ENCODE measurements around the gene FRMD6. TPM values are rescaled to one million over a fixed set of nuclear protein-coding genes. Genes with fewer than 3 reads are reported as not detected.

The FRMD6 gene
- total and polyA plus RNA-seq, 4 donors: 3.2 to 27.2 (median 8.6) TPM

- no peaks in the 10 kb centered on the region for H3K27me3 ChIP-seq (ENCODE audit: control insufficient read depth in 3 of 3, insufficient read depth in 3 of 3, low read length in 2 of 3)
- TF ChIP-seq, protein P1, sequence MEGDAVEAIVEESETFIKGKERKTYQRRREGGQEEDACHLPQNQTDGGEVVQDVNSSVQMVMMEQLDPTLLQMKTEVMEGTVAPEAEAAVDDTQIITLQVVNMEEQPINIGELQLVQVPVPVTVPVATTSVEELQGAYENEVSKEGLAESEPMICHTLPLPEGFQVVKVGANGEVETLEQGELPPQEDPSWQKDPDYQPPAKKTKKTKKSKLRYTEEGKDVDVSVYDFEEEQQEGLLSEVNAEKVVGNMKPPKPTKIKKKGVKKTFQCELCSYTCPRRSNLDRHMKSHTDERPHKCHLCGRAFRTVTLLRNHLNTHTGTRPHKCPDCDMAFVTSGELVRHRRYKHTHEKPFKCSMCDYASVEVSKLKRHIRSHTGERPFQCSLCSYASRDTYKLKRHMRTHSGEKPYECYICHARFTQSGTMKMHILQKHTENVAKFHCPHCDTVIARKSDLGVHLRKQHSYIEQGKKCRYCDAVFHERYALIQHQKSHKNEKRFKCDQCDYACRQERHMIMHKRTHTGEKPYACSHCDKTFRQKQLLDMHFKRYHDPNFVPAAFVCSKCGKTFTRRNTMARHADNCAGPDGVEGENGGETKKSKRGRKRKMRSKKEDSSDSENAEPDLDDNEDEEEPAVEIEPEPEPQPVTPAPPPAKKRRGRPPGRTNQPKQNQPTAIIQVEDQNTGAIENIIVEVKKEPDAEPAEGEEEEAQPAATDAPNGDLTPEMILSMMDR (IDR thresholded peaks at IDR 0.05; ENCODE audit: control extremely low read depth, extremely low read depth): no peak
Measured at GRCh38 chr14:51609251-51609954, 42.3 kb upstream of the FRMD6 start.

GRCh38 chr14:51609955-51610283 lies 41.8 kb upstream of the FRMD6 start:
- Histone ChIP-seq H3K27me3 (ENCODE audit: control insufficient read depth in 3 of 3, insufficient read depth in 3 of 3, low read length in 2 of 3) (no peaks in the 10 kb centered on the region), H3K9me3 (ENCODE audit: control insufficient read depth in 4 of 4, insufficient read depth in 3 of 4, low read length in 3 of 4) (peaks cover 0 to 2% (median 0%) of the 10 kb centered on the region in 4 donors), H3K4me3 (no peak overlapping the region), H3K27ac (ENCODE audit: low read depth in 1 of 2, low read length in 1 of 2) (no peak overlapping the region), H3K36me3 (ENCODE audit: control insufficient read depth in 4 of 4, insufficient read depth in 4 of 4, low read length in 4 of 4) (no peaks in the 10 kb centered on the region), H3K9ac (ENCODE audit: insufficient read depth in 1 of 2, low read length in 2 of 2) (no peak overlapping the region), H3K4me1 (ENCODE audit: control insufficient read depth in 5 of 5, insufficient read depth in 5 of 5, low read length in 5 of 5) (peaks cover 0 to 8% (median 4%) of the 10 kb centered on the region in 5 donors)
- DNase-seq (no peak), ATAC-seq (ENCODE audit: insufficient read depth, low FRiP score) (no peak)
- 91 to 96% methylated on average over 5 of the region's 5 CpGs for WGBS, 2 donors
- TF ChIP-seq, protein P1 (IDR thresholded peaks at IDR 0.05; ENCODE audit: control extremely low read depth, extremely low read depth): no peak

More at GRCh38 chr14:51609251-51609954, 42.3 kb upstream of the FRMD6 start:
- DNase-seq (no peak), ATAC-seq (ENCODE audit: insufficient read depth, low FRiP score) (no peak)
- Histone ChIP-seq H3K36me3 (ENCODE audit: control insufficient read depth in 4 of 4, insufficient read depth in 4 of 4, low read length in 4 of 4) (no peaks in the 10 kb centered on the region), H3K9ac (ENCODE audit: insufficient read depth in 1 of 2, low read length in 2 of 2) (no peak overlapping the region), H3K9me3 (ENCODE audit: control insufficient read depth in 4 of 4, insufficient read depth in 3 of 4, low read length in 3 of 4) (peaks cover 0 to 2% (median 0%) of the 10 kb centered on the region in 4 donors), H3K4me3 (no peak overlapping the region), H3K4me1 (ENCODE audit: control insufficient read depth in 5 of 5, insufficient read depth in 5 of 5, low read length in 5 of 5) (peaks cover 0 to 3% (median 0%) of the 10 kb centered on the region in 5 donors), H3K27ac (ENCODE audit: low read depth in 1 of 2, low read length in 1 of 2) (no peak overlapping the region)
- 69 to 83% methylated on average over 8 of the region's 8 CpGs for WGBS, 2 donors

GRCh38 chr14:51610771-51611170 lies 40.9 kb upstream of the FRMD6 start:
- no peak overlapping the region for H3K9ac ChIP-seq (ENCODE audit: insufficient read depth in 1 of 2, low read length in 2 of 2)
- no peak overlapping the region for H3K27ac ChIP-seq (ENCODE audit: low read depth in 1 of 2, low read length in 1 of 2)
- no peak for ATAC-seq (ENCODE audit: insufficient read depth, low FRiP score)
- H3K4me3 ChIP-seq: no peak overlapping the region
- H3K4me1 ChIP-seq (ENCODE audit: control insufficient read depth in 5 of 5, insufficient read depth in 5 of 5, low read length in 5 of 5): peaks cover 0 to 11% (median 4%) of the 10 kb centered on the region in 5 donors
- no peaks in the 10 kb centered on the region for H3K27me3 ChIP-seq (ENCODE audit: control insufficient read depth in 3 of 3, insufficient read depth in 3 of 3, low read length in 2 of 3)
- H3K36me3 ChIP-seq (ENCODE audit: control insufficient read depth in 4 of 4, insufficient read depth in 4 of 4, low read length in 4 of 4): no peaks in the 10 kb centered on the region
- DNase-seq: no peak
- TF ChIP-seq, protein P1 (IDR thresholded peaks at IDR 0.05; ENCODE audit: control extremely low read depth, extremely low read depth): no peak
- peaks cover 0 to 2% (median 0%) of the 10 kb centered on the region in 4 donors for H3K9me3 ChIP-seq (ENCODE audit: control insufficient read depth in 4 of 4, insufficient read depth in 3 of 4, low read length in 3 of 4)
- 72 to 96% methylated on average over 1 of the region's 1 CpG for WGBS, 2 donors
